Activated naive CD4-positive, alpha-beta T cell treated with anti-CD3 and anti-CD28 coated beads, Interleukin-2, amount 50 U/mL, for 16 hours (primary cell): ENCODE data around the gene KLK14.

Experiments
- DNase-seq: peaks from one replicate; pipeline ENCODE4 v3.0.0-alpha.2; 2020

KLK14 gene

GRCh38 chr19:51083181-51083580 lies 494 bp upstream of the KLK14 start:
- DNase-seq: no peak

DNA sequence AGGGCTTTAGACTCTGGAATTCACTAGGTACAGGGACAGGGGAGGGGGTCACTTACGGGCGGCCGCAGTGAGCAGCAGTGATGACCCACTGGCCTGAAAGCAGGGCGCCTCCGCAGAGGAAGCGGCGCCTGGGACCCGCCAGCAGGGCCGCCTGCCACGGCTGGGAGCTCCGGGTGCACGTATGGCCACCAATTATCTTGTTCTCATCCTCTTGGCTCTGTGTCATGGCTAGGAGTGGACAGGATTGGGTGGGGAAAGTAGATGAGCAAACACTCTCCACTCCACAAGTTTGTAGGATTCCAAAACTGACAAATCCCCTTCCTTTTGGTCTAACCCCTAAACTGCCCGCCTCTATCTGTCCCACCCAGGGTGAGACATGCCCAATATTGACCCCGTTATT lies 1.2 kb downstream of the KLK14 start:
- DNase-seq: no peak

GRCh38 chr19:51079481-51080110 lies 3.1 kb downstream of the KLK14 start:
- no peak for DNase-seq

GRCh38 chr19:51078731-51079130 lies 4.0 kb downstream of the KLK14 start:
- DNase-seq: no peak

GRCh38 chr19:51078104-51078503 lies 4.6 kb downstream of the KLK14 start:
- no peak for DNase-seq

DNA sequence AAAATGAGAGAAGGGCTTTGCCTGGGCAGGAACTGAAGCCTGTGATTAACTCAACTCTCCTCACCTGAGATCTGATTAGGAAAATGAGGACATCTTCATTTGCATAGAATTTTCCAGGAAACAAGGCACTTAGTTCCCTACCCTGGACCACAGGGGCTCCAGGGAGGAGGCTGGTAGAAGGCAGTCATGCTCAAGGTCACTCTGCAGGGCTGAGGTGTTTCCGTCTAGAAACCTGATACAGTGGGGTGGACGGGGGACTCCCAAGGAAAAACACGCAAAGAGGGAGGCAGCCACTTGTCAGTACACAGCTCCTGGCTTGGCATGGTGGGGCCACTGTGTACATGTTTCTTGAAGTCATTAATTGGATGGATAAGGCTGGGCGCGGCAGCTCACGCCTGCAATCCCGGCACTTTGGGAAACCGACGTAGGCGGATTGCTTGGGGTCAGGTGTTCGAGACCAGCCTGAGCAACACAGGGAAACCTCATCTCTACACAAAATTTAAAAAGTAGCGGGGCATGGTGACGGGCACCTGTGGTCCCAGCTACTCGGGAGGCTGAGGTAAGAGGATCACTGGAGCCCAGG lies 6.0 kb downstream of the KLK14 start:
- DNase-seq: no peak

DNA sequence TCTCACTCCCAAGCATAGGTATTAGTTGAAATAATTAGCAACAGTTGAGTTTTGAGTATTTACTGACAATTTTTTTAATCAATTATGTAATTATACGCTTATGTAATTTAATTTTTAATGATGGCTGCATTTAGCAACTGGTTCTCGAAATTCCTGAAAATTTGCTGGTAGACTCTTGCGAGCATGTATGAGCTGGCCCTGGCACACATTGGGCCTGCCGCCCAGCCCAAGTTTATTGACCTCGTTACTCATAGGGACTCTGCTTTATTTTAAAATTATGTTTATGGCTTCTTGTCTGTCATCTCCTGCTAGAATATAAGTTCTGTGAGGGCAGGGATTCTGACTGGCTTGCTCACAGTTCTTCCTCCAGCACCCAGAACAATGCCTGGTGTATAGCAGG lies 6.7 kb downstream of the KLK14 start:
- DNase-seq: no peak

DNA sequence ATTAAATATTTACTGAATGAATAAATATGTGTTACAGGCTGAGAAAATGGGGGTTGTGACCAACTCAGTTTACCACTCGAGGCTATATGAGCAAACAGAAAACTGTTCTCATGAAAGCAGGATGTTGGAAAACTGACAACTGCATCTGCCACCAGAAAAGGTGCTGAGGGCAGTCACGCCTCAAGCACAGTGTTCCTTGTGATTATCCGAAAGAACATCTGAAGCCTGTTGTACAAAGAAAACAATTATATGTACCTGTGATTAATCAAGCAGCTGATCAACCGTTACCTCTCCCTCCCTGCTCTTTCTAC lies 11.6 kb downstream of the KLK14 start:
- DNase-seq: no peak

- DNase-seq: no peak
These were observed 12.2 kb downstream of the KLK14 start for GRCh38 chr19:51070334-51071094.

- no peak for DNase-seq
These were observed 16.1 kb downstream of the KLK14 start for GRCh38 chr19:51066393-51067186.

GRCh38 chr19:51065221-51065960 lies 17.3 kb downstream of the KLK14 start:
- no peak for DNase-seq

- DNase-seq: no peak
These were observed 18.0 kb downstream of the KLK14 start, which contains the start of gene KLK13 for GRCh38 chr19:51064534-51065220. TSS of gene KLK13 (minus strand) at chr19:51065092. CDS start at chr19:51065067, 25 bp downstream.

DNA sequence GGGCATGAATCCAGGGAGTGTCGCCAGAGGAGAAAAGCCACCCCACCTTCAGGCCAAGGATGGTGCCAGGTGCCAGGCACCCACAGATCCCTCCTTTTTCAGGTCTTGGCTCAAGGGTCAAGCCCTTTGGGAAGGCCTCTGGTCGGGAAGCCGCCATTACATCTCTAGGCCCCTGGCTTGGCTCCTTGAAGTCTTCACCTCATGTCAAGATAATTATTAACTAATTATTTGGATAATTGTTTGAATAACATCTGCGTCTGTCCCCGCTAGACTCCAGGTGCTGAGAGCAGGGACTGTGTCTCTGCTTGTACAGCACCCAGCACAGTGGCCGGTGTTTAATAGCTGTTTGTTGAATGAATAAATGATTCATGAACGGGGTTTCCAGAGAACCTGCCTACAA lies 19.0 kb downstream of the KLK14 start:
- no peak for DNase-seq

DNA sequence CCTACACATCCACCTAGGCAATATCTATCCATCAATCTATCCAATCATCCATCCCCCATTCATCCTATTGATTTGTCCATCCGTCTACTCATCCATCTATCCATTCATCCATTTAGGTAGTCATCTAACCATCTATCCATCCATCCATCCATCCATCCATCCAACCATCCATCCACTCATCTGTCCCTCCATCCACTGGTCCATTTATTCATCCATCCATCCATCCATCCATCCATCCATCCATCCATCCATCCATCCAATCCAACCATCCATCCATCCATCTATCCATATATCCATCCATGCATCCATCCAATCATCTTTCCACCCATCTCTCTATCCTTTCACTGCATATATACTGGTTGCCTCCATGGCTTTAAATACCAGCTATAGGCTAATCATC lies 21.7 kb downstream of the KLK14 start:
- DNase-seq: no peak

GRCh38 chr19:51060336-51060735 lies 22.4 kb downstream of the KLK14 start:
- no peak for DNase-seq

DNA sequence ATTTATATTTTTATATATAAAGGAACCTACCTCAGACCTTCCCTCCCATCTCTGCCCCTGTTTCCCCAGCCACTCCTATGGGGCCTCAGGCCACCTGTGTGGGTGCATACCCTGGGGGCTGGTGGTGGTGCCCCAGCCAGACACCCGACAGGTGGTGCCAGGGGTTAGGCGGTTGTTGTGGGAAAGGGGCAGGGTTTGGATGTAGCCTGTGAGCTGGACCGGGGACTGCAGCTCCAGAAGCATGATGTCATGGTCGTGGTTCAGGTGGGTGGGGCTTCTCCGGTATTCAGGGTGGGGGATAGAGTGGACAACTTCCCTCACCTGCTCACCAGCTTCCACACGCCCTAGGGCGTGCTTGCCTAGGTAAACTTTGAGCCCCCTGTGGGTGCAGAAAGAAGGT lies 23.0 kb downstream of the KLK14 start:
- DNase-seq: no peak

- DNase-seq: no peak
These were observed 26.8 kb downstream of the KLK14 start for GRCh38 chr19:51055866-51056265.

GRCh38 chr19:51047031-51047335 lies 35.7 kb downstream of the KLK14 start:
- DNase-seq: no peak

DNA sequence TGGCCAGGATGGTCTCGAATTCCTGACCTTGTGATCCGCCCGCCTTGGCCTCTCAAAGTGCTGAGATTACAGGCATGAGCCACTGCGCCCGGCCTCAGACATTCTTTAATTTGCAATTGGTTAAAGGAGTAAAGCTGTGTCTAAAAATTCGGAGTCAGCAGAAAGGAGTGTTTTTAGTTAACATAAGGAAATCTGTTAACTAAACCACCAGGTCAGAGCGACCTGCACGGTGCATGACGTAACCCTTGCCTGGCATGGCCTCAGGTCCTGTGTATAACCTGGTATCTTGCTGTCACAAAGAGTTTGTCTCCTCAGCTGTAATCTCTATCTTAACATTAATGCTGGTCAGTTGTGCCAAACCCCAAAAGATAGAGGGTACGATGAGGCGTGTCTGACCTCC lies 38.4 kb downstream of the KLK14 start:
- no peak for DNase-seq

GRCh38 chr19:51043497-51043896 lies 39.2 kb downstream of the KLK14 start:
- no peak for DNase-seq

- DNase-seq: no peak
These were observed 42.5 kb downstream of the KLK14 start for GRCh38 chr19:51040151-51040550.

DNA sequence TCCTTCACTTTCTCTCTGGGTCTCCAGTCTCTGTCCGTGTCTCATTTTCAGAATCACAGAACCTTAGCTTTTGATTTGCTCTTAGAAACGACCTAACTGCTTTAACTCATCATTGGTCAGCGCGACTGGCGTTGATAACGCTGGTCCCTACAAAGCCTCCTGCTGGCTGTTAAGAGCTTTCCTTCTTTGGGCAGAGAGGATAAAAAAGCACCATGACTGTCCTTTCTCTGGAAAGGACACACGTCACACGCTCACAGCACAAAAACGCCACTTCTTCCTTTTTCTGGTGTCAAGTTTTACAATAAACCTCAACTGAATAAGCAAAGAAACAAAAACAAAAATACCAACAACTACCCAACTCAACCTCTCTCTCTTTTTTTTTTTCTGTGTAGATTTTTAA lies 46.2 kb downstream of the KLK14 start:
- no peak for DNase-seq

GRCh38 chr19:51034704-51035103 lies 48.0 kb downstream of the KLK14 start, which contains the start of gene KLK12:
TSS of gene KLK12 (minus strand) at chr19:51035002. CDS start at chr19:51034621, 381 bp downstream.
- no peak for DNase-seq
